ENCODE data around the gene KLHL14.

Gene KLHL14

DNA sequence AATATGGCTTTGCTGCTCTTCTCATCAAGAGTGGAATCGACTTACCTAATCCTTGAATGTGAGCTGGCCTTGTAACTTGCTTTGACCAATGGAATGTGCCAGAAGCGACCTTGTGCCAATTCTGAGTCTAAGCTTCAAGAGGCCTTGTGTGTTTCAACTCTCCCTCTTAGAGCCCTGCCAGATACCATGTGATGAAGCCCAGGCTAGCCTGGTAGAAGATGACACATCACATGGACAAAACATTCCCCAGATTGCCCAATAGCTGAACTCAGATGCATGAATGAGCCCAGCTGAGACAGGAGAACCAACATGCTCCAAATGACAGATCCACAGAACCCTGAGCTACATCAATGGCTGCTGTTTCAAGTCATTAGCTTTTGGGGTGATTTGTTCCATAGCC, 4.2 kb upstream of the KLHL14 start:
- TF ChIP-seq, protein P1, sequence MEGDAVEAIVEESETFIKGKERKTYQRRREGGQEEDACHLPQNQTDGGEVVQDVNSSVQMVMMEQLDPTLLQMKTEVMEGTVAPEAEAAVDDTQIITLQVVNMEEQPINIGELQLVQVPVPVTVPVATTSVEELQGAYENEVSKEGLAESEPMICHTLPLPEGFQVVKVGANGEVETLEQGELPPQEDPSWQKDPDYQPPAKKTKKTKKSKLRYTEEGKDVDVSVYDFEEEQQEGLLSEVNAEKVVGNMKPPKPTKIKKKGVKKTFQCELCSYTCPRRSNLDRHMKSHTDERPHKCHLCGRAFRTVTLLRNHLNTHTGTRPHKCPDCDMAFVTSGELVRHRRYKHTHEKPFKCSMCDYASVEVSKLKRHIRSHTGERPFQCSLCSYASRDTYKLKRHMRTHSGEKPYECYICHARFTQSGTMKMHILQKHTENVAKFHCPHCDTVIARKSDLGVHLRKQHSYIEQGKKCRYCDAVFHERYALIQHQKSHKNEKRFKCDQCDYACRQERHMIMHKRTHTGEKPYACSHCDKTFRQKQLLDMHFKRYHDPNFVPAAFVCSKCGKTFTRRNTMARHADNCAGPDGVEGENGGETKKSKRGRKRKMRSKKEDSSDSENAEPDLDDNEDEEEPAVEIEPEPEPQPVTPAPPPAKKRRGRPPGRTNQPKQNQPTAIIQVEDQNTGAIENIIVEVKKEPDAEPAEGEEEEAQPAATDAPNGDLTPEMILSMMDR (IDR thresholded peaks at IDR 0.05; ENCODE audit: low read depth, low read length, missing control alignments) = no peak
- H3K4me3 ChIP-seq (ENCODE audit: low read depth, low read length) = no peak overlapping the region
- no peak for DNase-seq (ENCODE audit: low read depth)

DNA sequence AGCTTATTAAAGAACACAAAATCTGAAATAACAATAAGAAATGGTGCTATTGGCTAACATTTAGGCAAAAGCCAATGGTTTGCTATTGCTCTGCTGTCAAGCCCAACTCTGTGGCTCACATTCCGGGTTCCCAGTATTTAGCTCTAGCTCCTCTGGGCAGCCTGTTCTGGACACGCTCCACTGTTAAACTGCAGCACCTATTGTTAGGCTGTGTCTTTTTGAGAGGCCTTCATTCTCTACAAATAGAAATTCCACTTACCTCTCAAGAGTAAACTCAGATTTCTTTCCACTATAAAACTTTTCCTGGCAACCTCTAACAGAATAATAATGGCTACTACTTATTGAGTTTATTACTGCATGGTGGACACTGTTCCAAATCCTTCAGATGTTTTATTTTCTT, 3.7 kb upstream of the KLHL14 start:
- no peak overlapping the region for H3K4me3 ChIP-seq (ENCODE audit: low read depth, low read length)
- no peak for DNase-seq (ENCODE audit: low read depth)
- TF ChIP-seq, protein P1 (IDR thresholded peaks at IDR 0.05; ENCODE audit: low read depth, low read length, missing control alignments) = no peak

DNA sequence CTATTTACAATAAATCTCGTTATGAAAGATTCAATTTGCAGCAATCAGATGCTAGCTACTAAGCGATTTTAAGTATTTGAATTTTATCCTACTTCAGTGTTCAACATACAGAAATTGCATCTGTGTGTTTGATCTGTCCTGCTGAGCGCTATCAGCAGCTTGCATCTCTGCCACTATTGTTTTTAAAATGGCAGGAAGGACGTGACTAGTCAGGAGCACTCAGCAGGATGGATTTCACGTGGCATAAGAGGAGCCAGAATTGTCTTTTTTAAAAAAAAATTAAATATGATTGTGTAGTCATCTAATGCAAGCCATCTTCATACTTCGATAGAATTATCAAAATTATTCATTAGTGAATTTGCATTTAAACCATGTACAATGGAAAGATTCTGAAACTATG, 2.8 kb upstream of the KLHL14 start:
- H3K4me3 ChIP-seq (ENCODE audit: low read depth, low read length) = no peak overlapping the region
- no peak for DNase-seq (ENCODE audit: low read depth)
- TF ChIP-seq, protein P1 (IDR thresholded peaks at IDR 0.05; ENCODE audit: low read depth, low read length, missing control alignments) = no peak

DNA sequence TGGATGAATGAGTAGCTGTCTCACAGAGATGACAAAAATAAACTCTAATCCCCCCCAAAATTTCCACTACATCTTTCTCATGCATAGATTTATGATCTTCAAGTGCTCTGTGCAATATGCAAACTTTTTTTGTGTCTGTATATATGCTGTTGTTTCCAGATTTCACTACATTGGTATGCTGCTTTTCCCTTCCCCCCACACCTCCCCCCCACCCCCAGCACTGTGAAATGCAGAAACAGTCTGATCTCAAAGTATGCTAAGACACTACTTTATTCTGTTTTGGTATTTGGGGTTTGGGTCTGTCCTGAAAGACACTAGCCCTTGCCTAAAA, 524 bp upstream of the KLHL14 start:
- TF ChIP-seq, protein P1 (IDR thresholded peaks at IDR 0.05; ENCODE audit: low read depth, low read length, missing control alignments) = no peak
- no peak overlapping the region for H3K4me3 ChIP-seq (ENCODE audit: low read depth, low read length)
- DNase-seq (ENCODE audit: low read depth) = no peak

DNA sequence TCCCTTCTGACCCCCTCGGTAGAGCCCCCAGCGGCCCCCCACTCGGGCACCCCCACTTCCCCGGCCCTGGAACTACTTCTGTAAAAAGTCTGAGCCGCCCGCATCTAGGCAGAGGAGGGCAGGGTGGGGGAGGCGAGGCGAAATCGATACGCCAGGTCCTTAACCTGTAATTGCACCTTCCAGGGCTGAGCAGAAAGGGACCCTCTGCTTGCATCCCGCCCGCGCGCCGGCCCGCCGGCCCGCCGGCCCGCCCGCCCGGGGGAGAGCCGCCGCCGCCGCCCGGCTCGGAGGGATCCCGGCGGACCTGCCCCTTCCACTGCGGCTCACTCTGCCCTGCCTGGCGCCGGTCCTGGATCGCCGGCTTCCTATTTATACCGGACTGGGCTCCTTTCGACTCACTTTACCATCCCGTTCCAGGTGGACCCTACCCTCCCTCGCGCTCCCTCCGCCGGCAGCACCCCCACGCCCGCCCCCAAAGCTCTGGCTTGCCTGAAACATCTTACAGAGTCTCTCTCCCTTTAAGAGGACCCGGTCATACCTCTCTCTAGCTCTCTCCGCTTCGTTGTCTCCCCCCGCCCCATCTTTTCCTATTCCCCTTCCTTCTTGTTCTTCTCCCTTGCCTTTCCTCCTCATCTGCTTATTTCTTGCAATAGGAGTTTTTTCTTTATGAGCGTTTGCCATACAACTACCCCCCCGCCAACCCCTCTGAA, 797 bp downstream of the KLHL14 start:
- no peak overlapping the region for H3K4me3 ChIP-seq (ENCODE audit: low read depth, low read length)
- DNase-seq (ENCODE audit: low read depth) = no peak
- TF ChIP-seq, protein P1 (IDR thresholded peaks at IDR 0.05; ENCODE audit: low read depth, low read length, missing control alignments) = no peak

DNA sequence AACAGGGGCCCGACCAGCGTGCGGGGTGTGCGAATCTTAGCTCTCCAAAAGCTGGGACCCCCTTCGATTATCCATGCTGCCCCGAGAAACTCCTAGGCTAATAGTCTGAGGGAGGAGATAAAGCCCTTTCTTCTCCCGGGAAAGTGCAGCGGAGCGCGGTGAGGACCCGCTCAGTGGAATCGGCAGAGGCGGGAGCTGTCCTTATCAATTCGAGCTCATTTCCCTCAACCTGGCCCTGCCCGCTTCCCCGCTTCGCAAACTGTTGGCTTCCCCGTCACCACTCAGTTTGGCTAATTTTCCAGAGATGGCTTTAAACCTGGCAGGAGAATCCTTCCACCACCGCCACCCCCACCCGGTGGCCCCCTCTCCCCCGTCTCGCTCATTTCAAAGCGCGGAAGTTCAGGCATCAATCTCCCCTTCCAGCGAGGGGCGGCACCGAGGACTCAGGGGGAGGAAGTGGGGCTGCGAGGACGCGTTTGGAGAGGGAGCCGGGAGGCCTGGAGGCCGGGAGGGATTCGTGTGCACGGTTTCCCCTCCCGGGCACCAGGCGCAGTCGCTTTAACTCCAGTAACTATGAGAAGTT, 1.6 kb downstream of the KLHL14 start:
- DNase-seq (ENCODE audit: low read depth) = no peak
- no peak overlapping the region for H3K4me3 ChIP-seq (ENCODE audit: low read depth, low read length)

More for the DNA sequence above, 1.6 kb downstream of the KLHL14 start:
- TF ChIP-seq, protein P1 (IDR thresholded peaks at IDR 0.05; ENCODE audit: low read depth, low read length, missing control alignments) = no peak
